ENCODE measurements around the gene RALGDS. TPM values are rescaled to one million over a fixed set of nuclear protein-coding genes. Genes with fewer than 3 reads are reported as not detected.
"Not testable (repeated sequence)": the region's sequence is repeated elsewhere in the genome, so short reads cannot be mapped to it uniquely, and the experiment has no call there.

Gene RALGDS
- total RNA-seq = 10 to 100 TPM; 67.4 to 78.6 TPM
- polyA plus RNA-seq (ENCODE audit: insufficient read length in 2 of 2) = 100 to 1,000 TPM; 120 to 134 TPM
- long read RNA-seq, donor 1, full-length matches to known transcripts = 19 of 24 reads
- long read RNA-seq, donor 1, partial matches to known transcripts = 0 of 24 reads
- long read RNA-seq, donor 1, other reads (novel, unspliced or antisense) = 5 of 24 reads
- long read RNA-seq, donor 2, partial matches to known transcripts = 0 of 7 reads
- long read RNA-seq, donor 2, other reads (novel, unspliced or antisense) = 0 of 7 reads
- long read RNA-seq, donor 3, partial matches to known transcripts = 0 of 4 reads
- long read RNA-seq, donor 3, other reads (novel, unspliced or antisense) = 0 of 4 reads
- long read RNA-seq, donor 4, full-length matches to known transcripts = 6 of 6 reads
- long read RNA-seq, donor 4, partial matches to known transcripts = 0 of 6 reads
- long read RNA-seq, donor 4, other reads (novel, unspliced or antisense) = 0 of 6 reads

GRCh38 chr9:133121198-133121914, at the start of gene RALGDS:
Gene RALGDS, minus strand, starts transcription at chr9:133121240. Its CDS starts 86 bp downstream, at chr9:133121154.
- DNase-seq (ENCODE audit: low read depth in 4 of 6, low spot score in 6 of 6) = peak in 4 of 6 donors; percentile 74 to 96 (median 89)
- 7% methylated on average over 45 of the region's 53 CpGs for WGBS (ENCODE audit: insufficient coverage)
- Histone ChIP-seq H3K4me3 (ENCODE audit: low read depth, low read length) (peak within 1 kb of the TSS; percentile 60), H3K27ac (ENCODE audit: low read depth, low read length) (peak within 1 kb of the TSS; percentile 58), H3K9me3 (ENCODE audit: control insufficient read depth, insufficient read depth, low read length) (no peaks in the 10 kb centered on the region), H3K4me1 (ENCODE audit: control insufficient read depth, insufficient read depth, low read length) (peaks cover 61% of the 10 kb centered on the region), H3K36me3 (ENCODE audit: control insufficient read depth, insufficient read depth, low read length) (peaks cover 19% of the 10 kb centered on the region), H3K27me3 (ENCODE audit: control insufficient read depth, insufficient read depth, low read length) (no peaks in the 10 kb centered on the region)

GRCh38 chr9:133170716-133171115, 49.7 kb upstream of the RALGDS start:
- H3K4me1 ChIP-seq (ENCODE audit: control insufficient read depth, insufficient read depth, low read length) = no peaks in the 10 kb centered on the region
- no peaks in the 10 kb centered on the region for H3K27me3 ChIP-seq (ENCODE audit: control insufficient read depth, insufficient read depth, low read length)
- 91% methylated on average over 4 of the region's 11 CpGs for WGBS (ENCODE audit: insufficient coverage)
- H3K4me3 ChIP-seq (ENCODE audit: low read depth, low read length) = no peak overlapping the region
- H3K9me3 ChIP-seq (ENCODE audit: control insufficient read depth, insufficient read depth, low read length) = no peaks in the 10 kb centered on the region
- H3K36me3 ChIP-seq (ENCODE audit: control insufficient read depth, insufficient read depth, low read length) = no peaks in the 10 kb centered on the region
- DNase-seq (ENCODE audit: low read depth in 4 of 6, low spot score in 6 of 6) = no peak
- no peak overlapping the region for H3K27ac ChIP-seq (ENCODE audit: low read depth, low read length)

GRCh38 chr9:133169687-133170086, 48.6 kb upstream of the RALGDS start:
- 87% methylated on average over 9 of the region's 12 CpGs for WGBS (ENCODE audit: insufficient coverage)
- H3K36me3 ChIP-seq (ENCODE audit: control insufficient read depth, insufficient read depth, low read length); H3K4me3 ChIP-seq (ENCODE audit: low read depth, low read length); DNase-seq (ENCODE audit: low read depth in 4 of 6, low spot score in 6 of 6); H3K27me3 ChIP-seq (ENCODE audit: control insufficient read depth, insufficient read depth, low read length); H3K4me1 ChIP-seq (ENCODE audit: control insufficient read depth, insufficient read depth, low read length); H3K9me3 ChIP-seq (ENCODE audit: control insufficient read depth, insufficient read depth, low read length); H3K27ac ChIP-seq (ENCODE audit: low read depth, low read length): not testable (repeated sequence)

GRCh38 chr9:133169102-133169501, 48.1 kb upstream of the RALGDS start:
- WGBS (ENCODE audit: insufficient coverage) = 100% methylated on average over 2 of the region's 13 CpGs
- Histone ChIP-seq H3K4me3 (ENCODE audit: low read depth, low read length) (no peak overlapping the region), H3K4me1 (ENCODE audit: control insufficient read depth, insufficient read depth, low read length) (peaks cover 6% of the 10 kb centered on the region), H3K9me3 (ENCODE audit: control insufficient read depth, insufficient read depth, low read length) (no peaks in the 10 kb centered on the region), H3K36me3 (ENCODE audit: control insufficient read depth, insufficient read depth, low read length) (no peaks in the 10 kb centered on the region), H3K27me3 (ENCODE audit: control insufficient read depth, insufficient read depth, low read length) (peaks cover 7% of the 10 kb centered on the region), H3K27ac (ENCODE audit: low read depth, low read length) (no peak overlapping the region)
- DNase-seq (ENCODE audit: low read depth in 4 of 6, low spot score in 6 of 6) = no peak

- WGBS (ENCODE audit: insufficient coverage) = 33% methylated on average over 1 of the region's 6 CpGs
- H3K4me1 ChIP-seq (ENCODE audit: control insufficient read depth, insufficient read depth, low read length) = peaks cover 12% of the 10 kb centered on the region
- no peak overlapping the region for H3K4me3 ChIP-seq (ENCODE audit: low read depth, low read length)
- H3K9me3 ChIP-seq (ENCODE audit: control insufficient read depth, insufficient read depth, low read length) = no peaks in the 10 kb centered on the region
- H3K27ac ChIP-seq (ENCODE audit: low read depth, low read length) = no peak overlapping the region
- H3K36me3 ChIP-seq (ENCODE audit: control insufficient read depth, insufficient read depth, low read length) = no peaks in the 10 kb centered on the region
- H3K27me3 ChIP-seq (ENCODE audit: control insufficient read depth, insufficient read depth, low read length) = peaks cover 13% of the 10 kb centered on the region
- DNase-seq (ENCODE audit: low read depth in 4 of 6, low spot score in 6 of 6) = no peak
Observed at GRCh38 chr9:133168432-133168831, 47.4 kb upstream of the RALGDS start.

- H3K4me3 ChIP-seq (ENCODE audit: low read depth, low read length) = no peak overlapping the region
- no peak for DNase-seq (ENCODE audit: low read depth in 4 of 6, low spot score in 6 of 6)
- H3K27me3 ChIP-seq (ENCODE audit: control insufficient read depth, insufficient read depth, low read length) = peaks cover 20% of the 10 kb centered on the region
- H3K4me1 ChIP-seq (ENCODE audit: control insufficient read depth, insufficient read depth, low read length) = peaks cover 19% of the 10 kb centered on the region
- H3K27ac ChIP-seq (ENCODE audit: low read depth, low read length) = no peak overlapping the region
- 91% methylated on average over 3 of the region's 3 CpGs for WGBS (ENCODE audit: insufficient coverage)
- H3K36me3 ChIP-seq (ENCODE audit: control insufficient read depth, insufficient read depth, low read length) = no peaks in the 10 kb centered on the region
- no peaks in the 10 kb centered on the region for H3K9me3 ChIP-seq (ENCODE audit: control insufficient read depth, insufficient read depth, low read length)
Observed at GRCh38 chr9:133167769-133168168, 46.7 kb upstream of the RALGDS start.

GRCh38 chr9:133167096-133167730, 46.2 kb upstream of the RALGDS start:
- Histone ChIP-seq H3K27ac (ENCODE audit: low read depth, low read length) (no peak overlapping the region), H3K9me3 (ENCODE audit: control insufficient read depth, insufficient read depth, low read length) (no peaks in the 10 kb centered on the region), H3K36me3 (ENCODE audit: control insufficient read depth, insufficient read depth, low read length) (no peaks in the 10 kb centered on the region), H3K4me1 (ENCODE audit: control insufficient read depth, insufficient read depth, low read length) (peaks cover 22% of the 10 kb centered on the region), H3K4me3 (ENCODE audit: low read depth, low read length) (no peak overlapping the region), H3K27me3 (ENCODE audit: control insufficient read depth, insufficient read depth, low read length) (peaks cover 22% of the 10 kb centered on the region)
- DNase-seq (ENCODE audit: low read depth in 4 of 6, low spot score in 6 of 6) = no peak
- WGBS (ENCODE audit: insufficient coverage) = 80% methylated on average over 1 of the region's 3 CpGs

- H3K27me3 ChIP-seq (ENCODE audit: control insufficient read depth, insufficient read depth, low read length) = peaks cover 24% of the 10 kb centered on the region
- no peak overlapping the region for H3K4me3 ChIP-seq (ENCODE audit: low read depth, low read length)
- 82% methylated on average over 16 of the region's 17 CpGs for WGBS (ENCODE audit: insufficient coverage)
- no peak for DNase-seq (ENCODE audit: low read depth in 4 of 6, low spot score in 6 of 6)
- no peak overlapping the region for H3K27ac ChIP-seq (ENCODE audit: low read depth, low read length)
- no peaks in the 10 kb centered on the region for H3K36me3 ChIP-seq (ENCODE audit: control insufficient read depth, insufficient read depth, low read length)
- H3K4me1 ChIP-seq (ENCODE audit: control insufficient read depth, insufficient read depth, low read length) = peaks cover 22% of the 10 kb centered on the region
- no peaks in the 10 kb centered on the region for H3K9me3 ChIP-seq (ENCODE audit: control insufficient read depth, insufficient read depth, low read length)
Observed at GRCh38 chr9:133166392-133166791, 45.4 kb upstream of the RALGDS start.

GRCh38 chr9:133165452-133165730, 44.4 kb upstream of the RALGDS start:
- Histone ChIP-seq H3K9me3 (ENCODE audit: control insufficient read depth, insufficient read depth, low read length) (no peaks in the 10 kb centered on the region), H3K4me3 (ENCODE audit: low read depth, low read length) (no peak overlapping the region), H3K4me1 (ENCODE audit: control insufficient read depth, insufficient read depth, low read length) (peaks cover 22% of the 10 kb centered on the region), H3K36me3 (ENCODE audit: control insufficient read depth, insufficient read depth, low read length) (no peaks in the 10 kb centered on the region), H3K27ac (ENCODE audit: low read depth, low read length) (no peak overlapping the region), H3K27me3 (ENCODE audit: control insufficient read depth, insufficient read depth, low read length) (peaks cover 24% of the 10 kb centered on the region)
- WGBS (ENCODE audit: insufficient coverage) = no CpG with 5 or more reads among the region's 2 CpGs
- no peak for DNase-seq (ENCODE audit: low read depth in 4 of 6, low spot score in 6 of 6)
